ENCODE data around the gene TPST2.

The TPST2 gene

GRCh38 chr22:26579331-26579886, 10.5 kb downstream of the TPST2 start:
- DNase-seq: no peak

DNA sequence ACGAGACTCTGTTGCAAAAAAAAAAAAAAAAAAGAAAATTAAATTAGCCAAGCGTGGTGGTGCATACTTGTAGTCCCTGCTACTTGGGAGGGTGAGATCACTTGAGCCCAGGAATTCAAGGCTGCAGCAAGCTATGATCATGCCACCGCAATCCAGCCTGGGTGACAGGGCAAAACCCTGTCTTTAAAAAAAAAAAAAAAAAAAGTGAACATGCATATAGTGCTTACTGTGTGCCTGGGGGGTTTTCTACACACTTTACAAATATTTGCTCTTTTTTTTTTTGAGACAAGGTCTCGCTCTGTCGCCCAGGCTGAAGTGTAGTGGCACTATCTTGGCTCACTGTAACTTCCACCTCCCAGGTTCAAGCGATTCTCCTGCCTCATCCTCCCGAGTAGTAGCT, 12.9 kb downstream of the TPST2 start:
- no peak for DNase-seq

- no peak for DNase-seq
These were observed 13.8 kb downstream of the TPST2 start for GRCh38 chr22:26576026-26576680.

- no peak for DNase-seq
These were observed 15.8 kb downstream of the TPST2 start for GRCh38 chr22:26574001-26574723.

- no peak for DNase-seq
These were observed 16.8 kb downstream of the TPST2 start for GRCh38 chr22:26573026-26573662.

DNA sequence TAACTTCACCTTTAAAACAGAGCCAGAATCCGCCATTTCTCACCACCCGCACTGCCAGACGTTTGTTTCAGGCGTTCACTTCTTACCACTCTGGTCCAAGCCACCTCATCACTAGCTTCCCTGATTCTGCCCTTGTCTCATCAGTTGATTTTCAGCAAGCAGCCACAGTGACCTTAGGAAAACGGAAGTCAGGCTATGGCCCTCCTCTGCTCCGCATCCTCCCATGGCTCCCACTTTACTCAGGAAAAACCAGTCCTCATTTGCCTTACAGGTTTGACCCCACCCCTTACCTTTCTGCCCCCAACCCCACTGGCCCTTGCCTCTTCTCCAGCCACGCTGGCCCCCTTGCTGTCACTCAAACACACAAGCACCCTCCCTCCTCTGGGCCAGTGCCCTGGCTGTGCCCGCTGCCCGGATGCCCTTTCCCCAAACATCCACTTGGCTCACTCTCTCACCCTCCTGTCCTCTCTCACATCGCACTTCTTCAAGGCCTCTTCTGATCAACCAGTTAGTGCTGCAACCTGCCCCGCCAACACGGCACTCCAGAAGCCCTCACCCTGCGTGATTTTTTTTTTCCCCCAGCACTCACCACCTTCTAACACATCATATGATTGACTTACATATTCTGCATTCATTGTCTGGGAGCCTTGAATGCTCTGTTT, 18.9 kb downstream of the TPST2 start:
- no peak for DNase-seq

- no peak for DNase-seq
These were observed 19.8 kb downstream of the TPST2 start for GRCh38 chr22:26570115-26570514.

DNA sequence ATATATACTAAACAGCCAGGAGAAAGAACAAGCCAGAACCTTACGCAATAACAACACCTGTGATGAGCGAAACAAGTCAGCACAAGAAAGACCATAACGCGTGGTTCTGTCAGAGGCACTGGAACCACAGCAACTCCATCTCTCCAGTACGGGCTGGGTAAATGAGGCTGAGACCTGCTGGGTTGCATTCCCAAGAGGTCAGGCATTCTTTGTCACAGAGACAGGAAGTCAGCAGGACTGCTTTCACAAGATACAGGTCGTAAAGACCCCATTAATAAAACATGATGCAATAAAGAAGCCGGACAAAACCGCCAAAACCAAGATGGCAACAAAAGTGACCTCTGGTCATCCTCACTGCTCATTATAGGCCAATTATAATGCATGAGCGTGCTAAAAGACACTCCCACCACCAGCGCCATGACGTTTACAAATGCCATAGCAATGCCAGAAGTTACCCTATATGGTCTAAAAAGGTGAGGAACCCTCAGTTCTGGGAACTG, 21.7 kb downstream of the TPST2 start:
- no peak for DNase-seq

- DNase-seq: no peak
These were observed 22.3 kb downstream of the TPST2 start for GRCh38 chr22:26567610-26568009.

- DNase-seq: no peak
These were observed 22.9 kb downstream of the TPST2 start for GRCh38 chr22:26566994-26567393.

- no peak for DNase-seq
These were observed 24.0 kb downstream of the TPST2 start for GRCh38 chr22:26565889-26566288.

- no peak for DNase-seq
These were observed 24.8 kb downstream of the TPST2 start for GRCh38 chr22:26565181-26565580.

- no peak for DNase-seq
These were observed 25.3 kb downstream of the TPST2 start for GRCh38 chr22:26564672-26565071.

GRCh38 chr22:26564181-26564580, 25.8 kb downstream of the TPST2 start:
- DNase-seq: no peak

GRCh38 chr22:26563022-26563421, 26.9 kb downstream of the TPST2 start:
- DNase-seq: no peak

- no peak for DNase-seq
These were observed 28.0 kb downstream of the TPST2 start for GRCh38 chr22:26561756-26562417.

DNA sequence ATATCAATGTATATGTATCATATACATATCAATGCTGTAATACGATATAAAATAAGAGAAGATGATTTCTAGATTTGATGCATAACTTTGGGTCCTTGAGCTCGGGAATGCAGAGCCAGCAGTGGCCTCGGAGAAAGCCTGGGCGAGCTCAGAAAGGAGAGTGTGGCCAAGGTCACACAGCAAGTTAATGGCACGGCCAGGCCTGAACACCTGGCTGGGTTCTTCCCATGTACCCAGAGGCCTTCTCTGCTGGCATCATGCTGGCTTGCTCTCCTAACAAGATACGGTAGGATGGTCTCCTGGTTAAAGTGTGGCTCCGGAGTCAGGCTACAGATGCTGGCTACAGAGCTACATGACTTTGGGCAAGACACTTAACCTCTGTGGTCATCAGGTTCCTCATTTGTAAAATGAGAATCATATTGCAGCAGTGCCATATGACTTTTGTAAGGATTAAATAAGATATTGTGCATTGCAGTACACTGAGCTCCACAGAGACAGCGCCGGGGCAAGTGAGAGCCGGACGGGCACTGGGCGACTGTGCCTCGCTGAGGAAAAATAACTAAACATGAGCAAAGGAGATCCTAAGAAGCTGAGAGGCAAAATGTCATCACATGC, 29.9 kb downstream of the TPST2 start:
- DNase-seq: no peak

DNA sequence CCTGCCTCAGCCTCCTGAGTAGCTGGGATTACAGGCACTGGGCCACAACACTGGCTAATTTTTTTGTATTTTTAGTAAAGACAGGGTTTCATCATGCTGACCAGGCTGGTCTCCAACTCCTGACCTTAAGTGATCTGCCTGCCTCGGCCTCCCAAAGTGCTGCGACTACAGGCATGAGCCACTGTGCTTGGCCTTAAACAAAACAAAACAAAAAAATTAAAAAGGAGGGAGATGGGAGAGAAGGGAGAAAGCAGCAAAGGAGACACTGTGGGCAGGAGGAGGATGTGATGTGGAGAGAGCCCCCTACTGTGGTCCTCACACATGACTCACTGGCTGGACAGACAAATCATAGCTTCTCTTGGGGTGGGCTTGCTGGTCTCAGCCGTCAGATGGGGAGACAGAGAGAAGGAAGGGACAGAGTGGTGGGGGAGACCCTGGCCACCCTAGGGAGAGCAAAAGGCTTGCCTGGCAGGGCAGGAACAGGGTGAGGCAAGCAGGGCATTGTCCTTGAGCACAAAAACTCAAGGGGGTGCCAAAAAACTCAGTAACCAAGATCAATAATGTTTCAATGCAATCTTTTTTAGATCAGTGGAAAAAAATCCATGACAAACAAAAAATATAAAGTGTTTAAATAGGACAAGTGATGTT, 31.6 kb downstream of the TPST2 start:
- no peak for DNase-seq

DNA sequence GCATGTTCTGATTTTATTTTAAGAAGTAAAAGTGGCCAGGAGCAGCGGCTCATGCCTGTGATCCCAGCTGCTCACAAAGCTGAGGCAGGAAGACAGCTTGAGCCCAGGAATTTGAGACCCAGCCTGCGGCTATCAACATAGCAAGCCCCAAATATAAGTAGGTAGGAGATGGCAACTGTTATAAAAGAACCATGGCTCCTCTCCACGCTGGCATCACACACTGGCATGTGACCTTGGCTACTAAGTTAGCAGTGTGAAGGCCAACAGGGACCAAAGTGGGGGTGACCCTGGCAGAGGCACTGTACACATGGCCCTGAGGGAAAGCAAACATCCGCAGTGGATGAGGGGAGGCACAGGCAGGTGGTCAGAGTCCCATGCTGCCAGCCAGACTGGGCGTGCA, 33.0 kb downstream of the TPST2 start:
- DNase-seq: no peak

DNA sequence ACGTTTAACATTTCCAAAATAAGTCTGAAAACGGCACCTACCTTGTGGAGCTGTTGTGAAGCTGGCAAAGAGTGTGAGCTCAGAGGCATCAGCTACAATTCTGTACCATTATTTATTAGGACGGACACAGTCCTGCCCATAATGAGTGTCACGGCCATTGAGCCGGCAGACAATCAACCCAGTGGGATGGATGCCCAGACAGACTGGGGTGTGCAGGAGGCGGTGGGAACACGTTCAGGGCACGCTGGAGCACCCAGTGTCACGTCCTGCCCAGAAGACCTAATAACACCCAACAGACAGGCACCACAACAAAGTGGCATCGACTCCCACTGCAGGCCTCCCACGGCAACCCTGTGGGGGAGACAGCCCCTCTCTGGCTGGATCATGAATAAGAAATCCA, 34.5 kb downstream of the TPST2 start:
- no peak for DNase-seq

DNA sequence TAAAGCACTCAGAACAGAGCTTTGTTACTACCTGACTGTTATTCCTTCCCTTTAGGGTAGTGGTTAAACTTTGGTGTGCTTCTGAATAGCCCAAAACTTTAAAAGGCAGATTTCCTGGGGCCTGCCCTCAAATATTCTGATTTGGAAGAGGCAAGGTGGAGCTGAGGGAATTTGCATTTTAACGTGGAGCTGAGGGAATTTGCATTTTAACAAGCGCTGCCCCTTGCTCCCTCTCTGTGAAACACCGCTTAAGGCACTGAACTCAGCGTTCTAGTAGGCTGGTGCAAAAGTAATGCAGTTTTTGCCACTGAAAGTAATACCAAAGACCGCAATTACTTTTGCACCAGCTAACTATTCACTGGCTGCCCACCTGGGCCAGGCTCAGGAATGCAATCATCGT, 35.0 kb downstream of the TPST2 start:
- DNase-seq: no peak
